Tibial artery (tissue), 4 donors: Measurements from ENCODE around the gene ZMAT1.

Source experiments
- DNase-seq, 2 donors: peaks; one replicate each; pipeline ENCODE4 v3.0.0-alpha.2; 2019
- H3K27ac ChIP-seq, 2 donors: fragments of 200-600 bp; sonication (generic) in 1 of 2; 1 replicate in 1 of 2; 2 replicates in 1 of 2; pipeline ENCODE4 v1.5.1; 2018 to 2019; ENCODE audit warnings: mild to moderate bottlenecking in 1 of 2
- H3K27me3 ChIP-seq, 2 donors: fragments of 200-600 bp; sonication (generic) in 1 of 2; one replicate each; pipeline versions ENCODE4 v1.5.1 to v1.6.0; 2016 to 2019
- H3K36me3 ChIP-seq, 3 donors: fragments of 200-600 bp; sonication (generic) in 2 of 3; one replicate each; pipeline ENCODE4 v1.5.1; 2016 to 2019; ENCODE audit warnings: mild to moderate bottlenecking in 2 of 3
- H3K4me1 ChIP-seq, 4 donors: fragments of 200-600 bp; sonication (generic) in 2 of 4; 1 replicate in 3 of 4; 2 replicates in 1 of 4; pipeline ENCODE4 v1.5.1; 2016 to 2019
- H3K4me3 ChIP-seq, 2 donors: fragments of 200-600 bp; sonication (generic) in 1 of 2; 1 replicate in 1 of 2; 2 replicates in 1 of 2; pipeline ENCODE4 v1.5.1; 2018 to 2019; ENCODE audit warnings: mild to moderate bottlenecking in 2 of 2
- H3K9me3 ChIP-seq, 3 donors: fragments of 200-600 bp; sonication (generic) in 1 of 3; one replicate each; pipeline ENCODE4 v1.5.1; 2016 to 2019
- CTCF ChIP-seq, 2 experiments: fragments of 200-600 bp in 1 of 2; fragments of 450-650 bp in 1 of 2; IDR thresholded peaks; one replicate each; pipeline ENCODE4 v1.5.1; 2017 to 2019; ENCODE audit warnings: antibody characterized with exemption in 2 of 2, mild to moderate bottlenecking in 1 of 2, moderate library complexity in 1 of 2
- intact Hi-C: fragments of 100-400 bp; cut with DNase I; formaldehyde crosslinking; loops from one replicate; pipeline ENCODE4 v1.15.0; 2023; ENCODE audit warnings: low total_unique reads

The ZMAT1 gene

GRCh38 chrX:101956556-101956955 lies 24.7 kb upstream of the ZMAT1 start:
- H3K27ac ChIP-seq, result no peak overlapping the region
- H3K9me3 ChIP-seq, result no peaks in the 10 kb centered on the region
- no peak for DNase-seq
- H3K4me3 ChIP-seq, result no peak overlapping the region
- no peaks in the 10 kb centered on the region for H3K36me3 ChIP-seq
- intact Hi-C loops, result no loop called here
- H3K27me3 ChIP-seq, result no peaks in the 10 kb centered on the region
- no peak for TF ChIP-seq CTCF (IDR thresholded peaks at IDR 0.05)
- H3K4me1 ChIP-seq, result no peaks in the 10 kb centered on the region

DNA sequence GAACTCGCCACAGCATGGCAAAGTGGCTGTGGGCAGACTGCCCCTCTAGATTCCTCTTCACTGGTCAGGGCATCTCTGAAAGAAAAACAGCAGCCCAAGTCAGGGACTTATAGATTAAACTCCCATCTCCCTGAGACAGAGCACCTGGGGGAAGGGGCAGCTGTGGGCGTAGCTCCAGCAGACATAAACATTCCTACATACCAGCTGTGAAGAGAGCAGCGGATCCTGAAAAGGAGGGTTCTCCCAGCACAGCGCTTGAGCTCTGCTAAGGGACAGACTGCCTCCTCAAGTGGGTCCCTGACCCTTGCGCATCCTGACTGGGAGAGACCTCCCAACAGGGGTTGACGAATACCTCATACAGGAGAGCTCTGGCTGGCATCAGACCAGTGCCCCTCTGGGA lies 18.8 kb upstream of the ZMAT1 start:
- DNase-seq, result no peak
- no peaks in the 10 kb centered on the region for H3K4me1 ChIP-seq
- no peaks in the 10 kb centered on the region for H3K9me3 ChIP-seq
- TF ChIP-seq CTCF (IDR thresholded peaks at IDR 0.05), result no peak
- no peak overlapping the region for H3K27ac ChIP-seq
- H3K4me3 ChIP-seq, result no peak overlapping the region
- intact Hi-C loops, result no loop called here
- H3K27me3 ChIP-seq, result no peaks in the 10 kb centered on the region
- no peaks in the 10 kb centered on the region for H3K36me3 ChIP-seq

DNA sequence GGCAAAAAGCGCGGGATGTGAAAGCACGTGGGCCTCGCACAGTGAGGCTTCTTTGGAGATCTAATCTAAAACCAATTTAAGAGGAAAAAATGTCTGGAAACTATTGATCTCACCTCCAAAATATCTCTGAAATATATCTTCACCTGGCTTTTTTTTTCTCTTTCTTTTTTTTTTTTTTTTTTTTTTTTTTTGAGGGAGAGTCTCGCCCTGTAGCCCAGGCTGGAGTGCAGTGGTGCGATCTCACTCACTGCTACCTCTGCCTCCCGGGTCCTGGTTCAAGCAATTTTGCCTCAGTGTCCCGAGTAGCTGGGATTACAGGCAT lies 383 bp upstream of the ZMAT1 start:
- Histone ChIP-seq H3K4me3 (peak overlapping the region; percentile 67 to 89), H3K4me1 (no peaks in the 10 kb centered on the region), H3K27ac (peak overlapping the region; percentile 93 to 100), H3K27me3 (no peaks in the 10 kb centered on the region), H3K9me3 (no peaks in the 10 kb centered on the region), H3K36me3 (no peaks in the 10 kb centered on the region)
- intact Hi-C loops, result no loop called here
- no peak for TF ChIP-seq CTCF (IDR thresholded peaks at IDR 0.05)
- no peak for DNase-seq

DNA sequence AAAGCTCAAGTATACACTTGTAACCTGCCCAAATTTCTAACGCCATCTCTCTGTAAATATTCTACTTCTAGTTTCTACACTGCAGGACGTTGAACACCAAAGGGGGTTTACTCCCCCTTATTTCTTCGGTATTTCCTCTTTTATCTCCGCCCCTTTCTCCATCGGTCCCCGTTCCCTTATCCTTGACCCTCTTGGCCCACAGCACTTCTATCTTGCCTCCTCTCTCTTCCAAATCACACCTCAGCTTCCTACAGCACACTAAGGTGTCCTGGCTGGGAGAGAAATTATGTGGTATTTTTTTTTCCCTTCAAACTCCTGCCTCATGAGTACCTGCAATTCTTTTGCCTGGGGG lies 715 bp downstream of the ZMAT1 start:
- no peak for DNase-seq
- Histone ChIP-seq H3K4me3 (peak overlapping the region; percentile 67 to 89), H3K27me3 (no peaks in the 10 kb centered on the region), H3K27ac (peak overlapping the region; percentile 93 to 100), H3K4me1 (no peaks in the 10 kb centered on the region), H3K36me3 (no peaks in the 10 kb centered on the region), H3K9me3 (no peaks in the 10 kb centered on the region)
- intact Hi-C loops, result no loop called here
- no peak for TF ChIP-seq CTCF (IDR thresholded peaks at IDR 0.05)

GRCh38 chrX:101925733-101926132 lies 6.1 kb downstream of the ZMAT1 start:
- H3K4me3 ChIP-seq, result no peak overlapping the region
- H3K27ac ChIP-seq, result no peak overlapping the region
- intact Hi-C loops, result no loop called here
- no peaks in the 10 kb centered on the region for H3K36me3 ChIP-seq
- TF ChIP-seq CTCF (IDR thresholded peaks at IDR 0.05), result no peak
- no peaks in the 10 kb centered on the region for H3K9me3 ChIP-seq
- H3K27me3 ChIP-seq, result no peaks in the 10 kb centered on the region
- peaks cover 0 to 4% (median 0%) of the 10 kb centered on the region in 4 donors for H3K4me1 ChIP-seq
- DNase-seq, result no peak

DNA sequence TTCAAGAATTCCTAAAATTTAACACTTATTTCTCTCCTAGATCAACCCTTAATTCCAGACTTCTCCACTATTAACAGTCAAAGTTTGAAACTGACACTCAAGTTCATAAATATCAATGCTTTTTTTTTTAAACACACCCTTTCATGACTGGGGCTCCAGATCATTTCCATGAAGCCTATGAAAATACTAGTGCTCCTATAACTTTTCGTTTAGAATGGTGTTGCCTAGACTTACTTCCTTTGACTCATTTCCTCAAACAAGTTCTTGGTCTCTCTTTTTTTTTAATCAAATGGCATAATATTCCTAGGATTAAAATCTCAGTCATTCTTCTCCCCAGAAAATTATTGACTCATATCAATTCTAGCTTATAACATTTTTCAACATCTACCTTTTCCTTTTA lies 13.1 kb downstream of the ZMAT1 start:
- intact Hi-C loops, result no loop called here
- Histone ChIP-seq H3K4me1 (no peaks in the 10 kb centered on the region), H3K36me3 (no peaks in the 10 kb centered on the region), H3K27me3 (no peaks in the 10 kb centered on the region), H3K4me3 (no peak overlapping the region), H3K9me3 (peaks cover 0 to 15% (median 4%) of the 10 kb centered on the region in 3 donors), H3K27ac (no peak overlapping the region)
- no peak for TF ChIP-seq CTCF (IDR thresholded peaks at IDR 0.05)
- no peak for DNase-seq
